Dendritic cell treated with granulocyte-macrophage colony-stimulating factor and Interleukin-4, amounts not matched to agents 40 ng/mL and 50 ng/mL, for 4 days (primary cell): Measurements from ENCODE around the gene ANXA6.

Experiments used
- H3K27ac Mint-ChIP-seq: one replicate; pipeline ENCODE4 v1.8.0; 2022; ENCODE audit warnings: mild to moderate bottlenecking, mixed read lengths
- H3K27me3 Mint-ChIP-seq: one replicate; pipeline ENCODE4 v1.8.0; 2022; ENCODE audit warnings: mild to moderate bottlenecking, mixed read lengths
- H3K36me3 Mint-ChIP-seq: one replicate; pipeline ENCODE4 v1.8.0; 2022; ENCODE audit warnings: low read depth, mixed read lengths
- H3K4me1 Mint-ChIP-seq: one replicate; pipeline ENCODE4 v1.8.0; 2022; ENCODE audit warnings: low read depth, mixed read lengths
- H3K4me3 Mint-ChIP-seq: one replicate; pipeline ENCODE4 v1.8.0; 2022; ENCODE audit warnings: mild to moderate bottlenecking, moderate library complexity, mixed read lengths
- H3K9me3 Mint-ChIP-seq: one replicate; pipeline ENCODE4 v1.8.0; 2022; ENCODE audit warnings: mixed read lengths
- intact Hi-C: fragments of 100-400 bp; cut with micrococcal nuclease; formaldehyde crosslinking; loops from one replicate; pipeline ENCODE4 v1.15.0; 2022

The ANXA6 gene

GRCh38 chr5:151089726-151090125, 67.9 kb downstream of the ANXA6 start:
- Mint-ChIP-seq H3K36me3 (no peaks in the 10 kb centered on the region), H3K4me1 (peaks cover 91% of the 10 kb centered on the region), H3K27ac (no peak overlapping the region), H3K27me3 (no peaks in the 10 kb centered on the region), H3K9me3 (no peaks in the 10 kb centered on the region), H3K4me3 (no peak overlapping the region)
- intact Hi-C loops: no loop called here

- peaks cover 91% of the 10 kb centered on the region for H3K4me1 Mint-ChIP-seq
- H3K27me3 Mint-ChIP-seq: no peaks in the 10 kb centered on the region
- H3K4me3 Mint-ChIP-seq: no peak overlapping the region
- no peaks in the 10 kb centered on the region for H3K9me3 Mint-ChIP-seq
- H3K36me3 Mint-ChIP-seq: no peaks in the 10 kb centered on the region
- intact Hi-C loops: no loop called here
- H3K27ac Mint-ChIP-seq: peak overlapping the region; percentile 22
Observed at GRCh38 chr5:151088986-151089385, 68.6 kb downstream of the ANXA6 start.

GRCh38 chr5:151087486-151087885, 70.1 kb downstream of the ANXA6 start:
- Mint-ChIP-seq H3K27me3 (no peaks in the 10 kb centered on the region), H3K27ac (peak overlapping the region; percentile 80), H3K4me3 (no peak overlapping the region), H3K9me3 (no peaks in the 10 kb centered on the region), H3K4me1 (peaks cover 89% of the 10 kb centered on the region), H3K36me3 (no peaks in the 10 kb centered on the region)
- intact Hi-C loops: no loop called here

- Mint-ChIP-seq H3K9me3 (no peaks in the 10 kb centered on the region), H3K4me1 (peaks cover 88% of the 10 kb centered on the region), H3K27ac (peak overlapping the region; percentile 80), H3K36me3 (no peaks in the 10 kb centered on the region), H3K4me3 (peak overlapping the region; percentile 68), H3K27me3 (no peaks in the 10 kb centered on the region)
- intact Hi-C loops: no loop called here
Observed at GRCh38 chr5:151086905-151087360, 70.6 kb downstream of the ANXA6 start.

DNA sequence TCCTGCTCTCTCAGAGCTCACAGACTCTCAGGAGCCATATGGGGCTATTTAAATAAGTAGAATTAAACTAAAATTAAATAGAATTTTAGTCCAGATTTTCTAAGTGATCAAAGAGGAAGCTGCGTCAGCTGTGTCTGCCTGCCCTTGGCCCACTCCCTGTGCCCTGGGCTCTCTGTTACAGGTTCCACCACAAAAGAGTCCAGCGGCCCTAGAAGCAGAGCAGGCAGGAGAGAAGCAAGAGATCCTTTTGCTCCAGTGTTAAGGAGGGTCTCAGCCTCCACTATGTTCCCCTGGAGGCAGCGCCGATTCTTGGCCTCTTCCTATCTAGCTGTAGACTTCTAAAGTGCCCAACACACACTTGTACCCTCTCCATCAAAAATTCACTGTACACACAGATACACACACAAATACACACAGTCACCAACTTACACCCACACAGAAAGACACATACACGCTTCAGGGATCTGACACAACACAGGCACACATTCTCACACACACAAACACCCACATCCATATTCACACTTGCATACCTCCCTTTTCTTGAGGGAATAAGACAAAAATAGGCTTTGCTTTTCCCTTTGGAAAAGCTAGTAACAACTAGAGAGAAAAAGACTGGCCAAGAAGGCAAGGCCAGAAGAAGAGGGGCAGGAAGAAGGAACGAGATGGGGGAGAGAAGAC, 71.2 kb downstream of the ANXA6 start:
- intact Hi-C loops: no loop called here
- H3K9me3 Mint-ChIP-seq: no peaks in the 10 kb centered on the region
- peak overlapping the region; percentile 80 for H3K27ac Mint-ChIP-seq
- H3K4me1 Mint-ChIP-seq: peaks cover 82% of the 10 kb centered on the region
- H3K27me3 Mint-ChIP-seq: no peaks in the 10 kb centered on the region
- H3K36me3 Mint-ChIP-seq: no peaks in the 10 kb centered on the region
- peak overlapping the region; percentile 68 for H3K4me3 Mint-ChIP-seq

- Mint-ChIP-seq H3K4me1 (peaks cover 77% of the 10 kb centered on the region), H3K27me3 (no peaks in the 10 kb centered on the region), H3K4me3 (peak overlapping the region; percentile 68), H3K9me3 (no peaks in the 10 kb centered on the region), H3K27ac (peak overlapping the region; percentile 80), H3K36me3 (peaks cover 1% of the 10 kb centered on the region)
- intact Hi-C loops: loop anchor here (1.0 kb wide), 1 partner anchor 8 kb away; no protein-coding TSS in a partner anchor
Observed at GRCh38 chr5:151085517-151086041, 72.0 kb downstream of the ANXA6 start.

- Mint-ChIP-seq H3K36me3 (peaks cover 12% of the 10 kb centered on the region), H3K4me1 (peaks cover 76% of the 10 kb centered on the region), H3K27ac (peak overlapping the region; percentile 80), H3K4me3 (no peak overlapping the region), H3K9me3 (no peaks in the 10 kb centered on the region), H3K27me3 (no peaks in the 10 kb centered on the region)
- intact Hi-C loops: no loop called here
Observed at GRCh38 chr5:151084363-151084762, 73.2 kb downstream of the ANXA6 start.

DNA sequence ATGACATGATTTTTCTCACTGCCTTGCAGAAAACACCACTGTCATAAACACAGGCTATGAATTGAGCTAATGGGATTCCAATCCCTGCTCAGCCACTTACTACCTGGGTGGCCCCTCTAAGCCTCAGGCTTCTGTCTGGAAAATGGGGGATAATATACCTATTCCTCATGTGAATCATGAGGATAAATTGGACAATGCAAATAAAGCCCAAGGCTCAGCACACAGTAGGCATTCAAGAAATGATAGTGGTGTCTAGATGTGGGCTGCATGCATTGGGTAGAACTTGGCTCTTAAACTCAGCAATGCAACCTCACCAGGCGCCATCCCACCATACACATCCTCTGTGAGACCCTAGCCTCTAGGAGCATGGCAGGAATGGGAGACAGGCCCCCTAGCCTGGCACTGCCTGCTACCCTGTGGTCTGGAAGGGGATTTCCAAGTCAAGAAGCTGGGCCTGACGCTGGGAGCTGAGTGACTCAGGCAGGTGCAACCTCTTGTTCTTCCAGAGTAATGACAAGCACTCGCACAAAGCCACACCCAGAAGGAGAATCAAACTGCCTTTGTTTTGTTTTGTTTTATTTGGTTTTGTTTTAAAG, 74.4 kb downstream of the ANXA6 start:
- H3K36me3 Mint-ChIP-seq: peaks cover 24% of the 10 kb centered on the region
- no peaks in the 10 kb centered on the region for H3K9me3 Mint-ChIP-seq
- intact Hi-C loops: no loop called here
- H3K27me3 Mint-ChIP-seq: no peaks in the 10 kb centered on the region
- H3K4me3 Mint-ChIP-seq: peak overlapping the region; percentile 66
- H3K27ac Mint-ChIP-seq: peak overlapping the region; percentile 95
- peaks cover 76% of the 10 kb centered on the region for H3K4me1 Mint-ChIP-seq

DNA sequence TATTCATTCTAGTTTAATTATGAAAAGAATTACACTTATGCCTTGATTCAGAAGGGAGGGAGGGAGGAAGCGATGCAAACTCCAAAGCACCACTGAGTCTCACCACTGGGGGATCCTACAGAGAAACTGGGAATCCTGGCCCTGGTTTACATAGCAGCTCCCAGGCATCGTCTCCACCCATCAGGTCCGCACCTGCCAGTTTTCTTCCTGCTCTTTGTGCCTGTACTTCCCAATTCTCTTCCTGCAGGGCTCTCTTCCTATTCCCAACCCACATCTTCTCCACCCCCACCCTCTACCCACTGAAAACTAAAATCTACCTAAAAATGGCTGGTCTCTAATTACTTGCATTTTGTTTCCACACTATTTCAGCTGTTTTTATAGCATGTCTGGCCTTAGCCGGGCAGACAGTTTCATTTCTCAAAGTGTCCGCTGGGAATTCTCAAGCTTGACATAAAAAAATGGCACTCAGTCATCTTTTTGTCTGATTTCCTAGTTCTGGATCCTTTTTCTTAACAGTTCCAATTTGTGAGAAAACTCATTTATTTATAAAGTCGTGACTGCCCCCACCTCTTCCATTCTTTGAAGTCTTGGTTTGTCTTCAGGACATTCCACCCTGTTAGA, 75.2 kb downstream of the ANXA6 start:
- H3K4me3 Mint-ChIP-seq: peak overlapping the region; percentile 66
- H3K9me3 Mint-ChIP-seq: no peaks in the 10 kb centered on the region
- peak overlapping the region; percentile 95 for H3K27ac Mint-ChIP-seq
- intact Hi-C loops: no loop called here
- peaks cover 79% of the 10 kb centered on the region for H3K4me1 Mint-ChIP-seq
- peaks cover 31% of the 10 kb centered on the region for H3K36me3 Mint-ChIP-seq
- no peaks in the 10 kb centered on the region for H3K27me3 Mint-ChIP-seq

- H3K4me3 Mint-ChIP-seq: peak overlapping the region; percentile 85
- H3K27ac Mint-ChIP-seq: peak overlapping the region; percentile 95
- intact Hi-C loops: no loop called here
- peaks cover 80% of the 10 kb centered on the region for H3K4me1 Mint-ChIP-seq
- H3K9me3 Mint-ChIP-seq: no peaks in the 10 kb centered on the region
- peaks cover 39% of the 10 kb centered on the region for H3K36me3 Mint-ChIP-seq
- no peaks in the 10 kb centered on the region for H3K27me3 Mint-ChIP-seq
Observed at GRCh38 chr5:151081431-151082281, 75.9 kb downstream of the ANXA6 start.

- peak within 1 kb of the TSS; percentile 85 for H3K4me3 Mint-ChIP-seq
- H3K36me3 Mint-ChIP-seq: peaks cover 47% of the 10 kb centered on the region
- peaks cover 80% of the 10 kb centered on the region for H3K4me1 Mint-ChIP-seq
- intact Hi-C loops: no loop called here
- H3K27ac Mint-ChIP-seq: peak within 1 kb of the TSS; percentile 95
- no peaks in the 10 kb centered on the region for H3K9me3 Mint-ChIP-seq
- H3K27me3 Mint-ChIP-seq: no peaks in the 10 kb centered on the region
Observed at GRCh38 chr5:151080613-151081430, 76.8 kb downstream of the ANXA6 start, which contains the start of gene TNIP1. TSS of gene TNIP1 (minus strand) at chr5:151081034. CDS start at chr5:151065095, 15,939 bp downstream.

GRCh38 chr5:151079838-151080612, 77.6 kb downstream of the ANXA6 start:
- peaks cover 80% of the 10 kb centered on the region for H3K4me1 Mint-ChIP-seq
- intact Hi-C loops: no loop called here
- H3K27ac Mint-ChIP-seq: peak overlapping the region; percentile 95
- H3K36me3 Mint-ChIP-seq: peaks cover 55% of the 10 kb centered on the region
- H3K9me3 Mint-ChIP-seq: no peaks in the 10 kb centered on the region
- H3K4me3 Mint-ChIP-seq: peak overlapping the region; percentile 85
- no peaks in the 10 kb centered on the region for H3K27me3 Mint-ChIP-seq
